ENCODE measurements around the gene QRFP. TPM values are rescaled to one million over a fixed set of nuclear protein-coding genes. Genes with fewer than 3 reads are reported as not detected.

The QRFP gene
- total and polyA plus RNA-seq, 2 experiments from 2014 or later, result 0.45 TPM; not detected in 1

GRCh38 chr9:130900701-130901497 is 4.3 kb upstream of the QRFP start:
- no peak overlapping the region for H3K27ac ChIP-seq
- no peak overlapping the region for H3K4me3 ChIP-seq
- H3K9me3 ChIP-seq (ENCODE audit: low read depth), result no peaks in the 10 kb centered on the region
- TF ChIP-seq, protein P1, sequence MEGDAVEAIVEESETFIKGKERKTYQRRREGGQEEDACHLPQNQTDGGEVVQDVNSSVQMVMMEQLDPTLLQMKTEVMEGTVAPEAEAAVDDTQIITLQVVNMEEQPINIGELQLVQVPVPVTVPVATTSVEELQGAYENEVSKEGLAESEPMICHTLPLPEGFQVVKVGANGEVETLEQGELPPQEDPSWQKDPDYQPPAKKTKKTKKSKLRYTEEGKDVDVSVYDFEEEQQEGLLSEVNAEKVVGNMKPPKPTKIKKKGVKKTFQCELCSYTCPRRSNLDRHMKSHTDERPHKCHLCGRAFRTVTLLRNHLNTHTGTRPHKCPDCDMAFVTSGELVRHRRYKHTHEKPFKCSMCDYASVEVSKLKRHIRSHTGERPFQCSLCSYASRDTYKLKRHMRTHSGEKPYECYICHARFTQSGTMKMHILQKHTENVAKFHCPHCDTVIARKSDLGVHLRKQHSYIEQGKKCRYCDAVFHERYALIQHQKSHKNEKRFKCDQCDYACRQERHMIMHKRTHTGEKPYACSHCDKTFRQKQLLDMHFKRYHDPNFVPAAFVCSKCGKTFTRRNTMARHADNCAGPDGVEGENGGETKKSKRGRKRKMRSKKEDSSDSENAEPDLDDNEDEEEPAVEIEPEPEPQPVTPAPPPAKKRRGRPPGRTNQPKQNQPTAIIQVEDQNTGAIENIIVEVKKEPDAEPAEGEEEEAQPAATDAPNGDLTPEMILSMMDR (IDR thresholded peaks at IDR 0.05; ENCODE audit: low read depth, low read length), result no peak
- H3K4me1 ChIP-seq (ENCODE audit: low read depth), result no peaks in the 10 kb centered on the region
- DNase-seq (ENCODE audit: low read depth in 1 of 2, low spot score in 1 of 2), result no peak
- H3K36me3 ChIP-seq, result no peaks in the 10 kb centered on the region
- no peaks in the 10 kb centered on the region for H3K27me3 ChIP-seq

DNA sequence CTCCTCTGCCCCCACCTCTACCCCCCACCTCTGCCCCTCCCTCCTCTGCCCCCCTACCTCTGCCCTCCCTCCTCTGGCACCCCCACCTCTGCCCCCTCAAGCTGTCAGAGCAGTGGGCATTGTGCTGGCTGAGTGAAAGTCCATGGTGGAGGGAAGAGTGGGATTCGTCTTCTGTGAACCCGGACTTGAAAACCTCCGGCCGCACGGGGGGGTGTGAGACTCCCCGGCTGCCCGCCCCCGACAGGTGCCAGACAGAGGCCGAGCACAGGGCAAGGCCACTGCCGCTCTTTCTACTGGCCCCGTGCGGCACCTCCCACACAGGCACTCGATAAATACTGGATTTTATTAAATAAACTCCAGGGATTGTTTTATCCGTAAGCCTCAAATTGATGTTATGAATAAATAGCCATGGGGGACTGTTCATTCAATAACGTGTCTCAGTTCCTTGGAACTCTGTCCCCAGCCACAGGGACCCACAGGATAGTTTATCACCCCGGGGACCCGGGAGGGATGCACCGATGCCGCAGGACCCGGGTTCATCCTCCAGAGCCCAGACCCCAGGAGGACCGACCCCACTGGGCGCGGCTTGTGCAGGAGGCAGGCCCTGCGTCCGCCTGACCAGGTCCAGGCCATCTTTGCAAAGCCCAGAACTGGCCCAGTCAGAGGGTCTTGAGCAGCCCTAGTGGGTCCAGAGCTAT is 2.6 kb upstream of the QRFP start:
- H3K27me3 ChIP-seq, result no peaks in the 10 kb centered on the region
- no peak overlapping the region for H3K27ac ChIP-seq
- TF ChIP-seq, protein P1 (IDR thresholded peaks at IDR 0.05; ENCODE audit: low read depth, low read length), result no peak
- H3K36me3 ChIP-seq, result no peaks in the 10 kb centered on the region
- DNase-seq (ENCODE audit: low read depth in 1 of 2, low spot score in 1 of 2), result no peak
- H3K9me3 ChIP-seq (ENCODE audit: low read depth), result no peaks in the 10 kb centered on the region
- H3K4me1 ChIP-seq (ENCODE audit: low read depth), result no peaks in the 10 kb centered on the region
- no peak overlapping the region for H3K4me3 ChIP-seq

DNA sequence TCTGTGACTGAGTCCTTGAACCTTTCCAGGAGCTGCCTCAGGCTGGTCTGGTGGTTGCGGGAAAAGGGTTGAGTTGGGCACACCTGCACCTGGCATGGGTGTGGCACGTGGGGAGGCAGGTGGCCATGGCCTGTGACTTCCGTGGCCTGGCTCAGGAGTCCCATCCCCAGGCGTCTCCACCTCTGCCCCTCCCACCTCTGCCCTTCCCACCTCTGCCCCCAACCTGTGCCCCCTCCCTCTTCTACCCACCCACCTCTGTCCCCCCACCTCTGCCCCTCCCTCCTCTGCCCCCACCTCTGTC is 1.9 kb upstream of the QRFP start:
- H3K9me3 ChIP-seq (ENCODE audit: low read depth), result no peaks in the 10 kb centered on the region
- H3K4me1 ChIP-seq (ENCODE audit: low read depth), result no peaks in the 10 kb centered on the region
- no peak for DNase-seq (ENCODE audit: low read depth in 1 of 2, low spot score in 1 of 2)
- H3K4me3 ChIP-seq, result no peak overlapping the region
- H3K27me3 ChIP-seq, result no peaks in the 10 kb centered on the region
- H3K36me3 ChIP-seq, result no peaks in the 10 kb centered on the region
- TF ChIP-seq, protein P1 (IDR thresholded peaks at IDR 0.05; ENCODE audit: low read depth, low read length), result no peak
- H3K27ac ChIP-seq, result no peak overlapping the region

DNA sequence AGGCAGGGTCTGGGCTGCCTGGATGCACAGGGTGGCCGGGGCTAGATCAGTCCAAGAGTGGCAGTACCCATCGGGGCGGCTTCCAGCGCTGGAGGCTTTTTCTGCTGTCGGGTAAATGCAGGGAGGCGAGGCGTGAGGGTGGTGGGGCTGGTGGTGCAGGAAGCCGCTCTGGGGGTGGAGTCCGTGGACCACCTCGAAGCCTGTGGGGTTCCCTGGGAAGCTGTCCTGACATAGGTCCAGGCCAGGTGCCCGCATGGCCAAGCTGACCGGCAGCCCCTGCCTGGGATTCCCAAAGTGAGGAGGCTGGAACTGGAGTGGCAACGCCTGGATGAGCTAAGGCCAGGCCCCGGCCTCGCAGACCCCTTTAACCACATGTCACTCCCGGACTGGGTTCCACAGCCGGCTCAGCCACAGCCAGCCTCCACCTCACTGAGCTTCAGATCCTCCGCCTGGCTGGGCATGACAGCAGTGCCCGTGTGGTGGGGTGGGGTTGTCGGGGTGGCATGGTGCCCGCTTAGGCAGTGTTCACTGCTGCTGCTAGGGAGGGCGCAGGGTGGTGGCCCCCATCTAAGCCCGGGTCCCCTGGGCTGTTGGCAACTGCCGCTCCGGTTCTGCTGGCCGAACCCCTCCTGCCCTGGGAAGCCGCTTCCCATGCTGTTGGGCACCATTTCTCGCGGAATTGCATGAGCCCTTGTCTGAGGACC is 1.4 kb upstream of the QRFP start:
- Histone ChIP-seq H3K36me3 (peaks cover 2% of the 10 kb centered on the region), H3K27me3 (no peaks in the 10 kb centered on the region), H3K4me3 (no peak overlapping the region), H3K27ac (no peak overlapping the region), H3K9me3 (ENCODE audit: low read depth) (no peaks in the 10 kb centered on the region), H3K4me1 (ENCODE audit: low read depth) (no peaks in the 10 kb centered on the region)
- TF ChIP-seq, protein P1 (IDR thresholded peaks at IDR 0.05; ENCODE audit: low read depth, low read length), result no peak
- no peak for DNase-seq (ENCODE audit: low read depth in 1 of 2, low spot score in 1 of 2)

DNA sequence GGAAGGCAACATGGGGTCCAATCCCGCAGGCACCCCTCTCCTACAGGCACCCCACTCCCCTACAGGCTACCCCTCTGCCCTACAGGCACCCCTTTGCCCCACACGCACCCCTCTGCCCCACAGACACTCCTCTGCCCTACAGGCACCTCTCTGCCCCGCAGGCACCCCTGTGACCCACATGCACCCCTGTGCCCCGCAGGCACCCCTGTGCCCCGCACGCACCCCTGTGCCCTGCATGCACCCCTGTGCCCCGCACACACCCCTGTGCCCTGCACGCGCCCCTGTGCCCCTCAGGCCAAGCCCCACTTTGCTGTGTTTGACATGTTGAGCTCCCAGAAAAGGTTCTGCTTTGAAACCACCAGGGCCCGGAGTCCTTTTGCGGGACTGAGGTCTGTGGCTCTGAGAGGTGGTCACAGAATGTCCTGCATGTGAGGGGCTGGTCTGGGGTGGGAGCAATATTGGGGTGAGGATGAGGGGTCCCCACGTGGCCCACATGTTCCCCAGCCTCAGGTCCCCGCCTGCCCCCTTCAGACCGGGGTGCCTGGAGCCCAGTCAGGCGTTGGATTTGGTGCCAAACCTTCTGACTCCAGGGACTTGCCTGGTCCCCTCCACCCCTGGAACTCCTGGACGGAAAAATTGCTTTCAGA is 616 bp upstream of the QRFP start:
- DNase-seq (ENCODE audit: low read depth in 1 of 2, low spot score in 1 of 2), result no peak
- Histone ChIP-seq H3K4me1 (ENCODE audit: low read depth) (no peaks in the 10 kb centered on the region), H3K27ac (no peak overlapping the region), H3K4me3 (no peak overlapping the region), H3K9me3 (ENCODE audit: low read depth) (no peaks in the 10 kb centered on the region), H3K36me3 (peaks cover 2% of the 10 kb centered on the region), H3K27me3 (no peaks in the 10 kb centered on the region)
- TF ChIP-seq, protein P1 (IDR thresholded peaks at IDR 0.05; ENCODE audit: low read depth, low read length), result no peak
